NCI-H1417 treated with DMSO at 0.1 percent for 48 hours (cell line): ENCODE results near the gene WASL.
"Not testable (repeated sequence)": the region's sequence is repeated elsewhere in the genome, so short reads cannot be mapped to it uniquely, and the experiment has no call there.

Source experiments
- DNase-seq: peaks from one replicate; lab custom pipeline; 2025; lab: John Stamatoyannopoulos, UW

The WASL gene

DNA sequence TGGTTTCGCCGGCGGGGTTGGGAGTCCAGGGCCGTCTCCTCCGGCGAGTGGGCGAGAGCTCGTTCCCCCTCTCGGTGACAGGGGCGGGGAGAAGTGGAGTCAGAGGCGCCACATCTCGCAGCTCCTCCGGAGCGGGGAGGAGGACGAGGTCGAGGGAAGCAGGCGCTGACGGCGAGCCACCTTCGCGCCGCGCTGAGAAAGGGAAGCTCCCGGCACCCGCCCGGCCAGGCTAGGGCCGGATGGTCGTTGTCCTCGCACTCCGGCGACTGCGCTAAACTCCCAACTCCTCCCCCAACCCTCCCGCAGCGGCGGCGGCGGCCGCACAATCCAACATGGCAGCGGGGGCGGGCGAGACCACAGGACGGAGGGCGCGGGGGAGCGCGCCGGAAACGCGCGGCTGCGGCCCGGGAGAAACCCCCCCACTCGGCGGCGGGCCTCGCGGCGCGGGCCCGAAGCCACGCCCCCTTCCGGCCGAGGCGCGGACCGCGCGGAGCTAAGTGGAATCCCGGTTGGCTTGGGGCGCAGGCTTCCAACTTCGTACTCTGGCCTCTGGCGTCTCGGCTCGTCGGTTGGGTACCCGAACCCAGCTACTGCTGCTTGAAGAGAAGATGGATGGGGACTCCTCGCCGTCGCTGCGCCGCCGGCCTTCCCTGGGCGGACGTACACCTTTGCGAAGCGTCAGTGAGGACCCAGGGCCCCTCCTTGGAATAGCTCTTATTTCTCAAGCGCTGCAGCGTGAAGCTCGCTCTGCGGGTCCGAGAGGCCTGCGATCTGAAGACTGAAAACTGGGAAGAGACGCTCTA lies at the start of gene WASL:
Gene WASL, minus strand, starts transcription at position 270 of the 803 bp plus-strand sequence. Its CDS starts 269 bp downstream, at position 1.
- peak; percentile 82 for DNase-seq

DNA sequence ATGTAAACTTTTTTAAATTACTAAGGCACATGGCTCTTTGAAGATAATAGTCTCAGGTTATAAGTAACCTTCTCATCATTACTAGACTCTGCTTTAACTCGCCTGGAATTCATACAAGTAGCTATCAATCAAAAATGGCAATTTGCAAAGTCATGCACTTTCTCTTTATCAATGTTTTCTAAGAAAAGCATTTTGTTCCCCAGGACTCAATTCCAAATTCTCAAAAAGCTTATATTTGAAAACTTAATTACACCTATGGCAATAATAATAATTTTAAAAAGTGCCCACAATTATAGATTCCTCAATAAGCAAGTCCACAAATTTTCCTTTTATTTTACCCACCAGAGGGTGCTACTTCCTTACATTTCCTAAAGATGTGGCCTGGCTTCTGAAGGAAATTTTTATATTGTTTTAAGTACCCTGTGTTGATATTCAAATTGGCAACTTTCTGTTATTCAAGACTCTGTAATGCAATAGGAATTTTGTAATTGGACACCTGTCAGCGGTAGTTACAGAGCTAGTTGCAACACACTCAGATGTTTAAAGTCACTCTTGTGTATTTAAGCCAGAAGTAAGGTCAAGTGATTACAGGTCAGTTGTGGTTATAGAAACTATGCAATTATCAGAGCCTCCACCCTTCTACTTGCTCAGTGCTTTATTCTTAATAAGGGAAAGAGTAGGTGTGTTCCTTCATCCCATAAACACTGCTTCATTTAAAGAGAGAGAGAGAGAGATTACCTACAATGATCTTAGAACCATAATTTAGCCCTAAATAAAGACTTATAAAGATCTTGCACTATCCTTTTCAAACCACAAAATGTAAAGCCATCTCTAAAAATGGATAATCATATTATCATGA lies 49.1 kb upstream of the WASL start:
- peak; percentile 52 for DNase-seq

DNA sequence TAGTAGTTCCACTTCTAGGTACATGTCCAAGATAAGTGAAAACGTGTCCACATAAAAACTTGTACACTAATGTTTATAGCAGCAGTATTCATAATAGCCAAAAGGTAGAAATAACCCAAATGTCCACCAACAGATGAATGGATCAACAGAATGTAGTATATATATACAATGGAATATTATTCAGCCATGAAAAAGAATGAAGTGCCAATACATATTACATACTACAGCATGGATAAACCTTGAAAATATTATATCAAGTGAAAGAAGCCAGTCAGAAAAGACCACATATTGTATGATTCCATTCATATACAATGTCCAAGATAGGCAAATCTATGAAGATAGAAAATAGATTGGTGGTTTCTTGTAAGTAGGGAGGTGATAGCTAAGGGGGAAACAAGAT lies 47.8 kb upstream of the WASL start:
- DNase-seq = no peak

DNA sequence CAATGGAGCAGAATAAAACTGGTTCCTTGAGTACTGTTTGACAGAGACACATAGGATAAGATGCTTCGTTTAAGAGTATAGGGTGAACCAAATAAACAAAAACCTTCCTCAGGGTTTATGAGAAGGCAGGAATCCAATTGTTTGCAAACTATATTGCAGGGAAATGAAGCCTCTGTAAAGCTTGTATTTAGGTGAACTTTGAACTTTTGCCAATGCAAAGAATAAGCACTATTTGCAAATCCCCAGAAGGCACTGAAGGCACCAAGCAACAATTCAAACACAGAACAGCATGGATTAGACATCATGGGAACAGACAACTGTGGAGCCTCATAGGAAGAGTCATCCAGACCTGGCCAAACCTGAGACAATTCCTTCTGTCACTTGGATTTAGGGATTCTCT lies 47.1 kb upstream of the WASL start:
- DNase-seq = no peak

DNA sequence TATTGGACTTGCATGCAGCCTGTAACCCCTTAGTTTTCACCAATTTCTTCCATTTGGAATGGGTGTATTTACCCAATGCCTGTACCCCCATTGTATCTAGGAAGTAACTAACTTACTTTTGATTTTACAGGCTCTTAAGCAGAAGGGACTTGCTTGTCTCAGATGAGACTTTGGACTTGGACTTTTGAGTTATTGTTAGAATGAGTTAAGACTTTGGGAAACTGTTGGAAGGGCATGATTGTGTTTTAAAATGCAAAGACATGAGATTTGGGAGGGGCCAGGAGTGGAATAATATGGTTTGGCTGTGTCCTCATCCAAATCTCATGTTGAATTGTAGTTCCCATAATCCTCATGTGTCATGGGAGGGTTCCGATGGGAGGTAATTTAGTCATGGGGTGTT lies 46.3 kb upstream of the WASL start:
- not testable (repeated sequence) for DNase-seq

DNA sequence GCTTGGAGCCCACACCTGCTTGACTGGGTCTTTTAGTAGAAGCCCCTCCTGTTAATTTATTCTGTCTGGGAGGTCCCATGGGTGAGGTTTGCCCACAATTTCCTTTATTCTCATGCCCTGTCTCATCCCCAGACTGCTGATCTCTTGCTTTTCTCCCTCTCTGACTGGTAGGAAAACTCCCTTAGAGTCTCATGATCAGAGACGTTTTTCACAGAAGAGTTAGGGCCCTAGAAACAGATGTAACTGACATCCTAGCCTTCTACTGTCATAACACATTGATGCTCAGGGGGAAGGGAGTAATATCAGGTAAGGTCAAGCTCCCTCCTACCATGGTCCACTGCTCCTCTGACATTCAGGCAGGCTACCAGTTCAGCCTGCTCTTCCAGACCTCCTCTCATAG lies 43.7 kb upstream of the WASL start:
- no peak for DNase-seq

DNA sequence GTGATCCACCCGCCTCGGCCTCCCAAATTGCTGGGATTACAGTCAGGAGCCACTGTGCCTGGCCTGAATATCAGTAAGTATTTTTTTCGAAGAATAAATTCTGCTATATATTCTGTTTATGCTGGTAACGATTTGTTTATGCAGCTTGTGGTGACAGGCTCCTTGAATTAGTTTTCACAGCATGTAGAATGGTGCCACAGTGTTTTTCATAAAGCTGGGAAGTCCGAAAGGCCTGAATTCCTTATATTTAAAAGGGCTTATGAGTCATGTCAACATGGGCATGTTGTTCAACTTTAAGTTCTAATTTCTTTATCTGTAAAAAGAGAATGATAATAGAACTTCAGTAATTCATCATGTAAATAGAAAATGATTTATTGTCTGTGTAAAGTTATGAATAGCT lies 42.2 kb upstream of the WASL start:
- no peak for DNase-seq

DNA sequence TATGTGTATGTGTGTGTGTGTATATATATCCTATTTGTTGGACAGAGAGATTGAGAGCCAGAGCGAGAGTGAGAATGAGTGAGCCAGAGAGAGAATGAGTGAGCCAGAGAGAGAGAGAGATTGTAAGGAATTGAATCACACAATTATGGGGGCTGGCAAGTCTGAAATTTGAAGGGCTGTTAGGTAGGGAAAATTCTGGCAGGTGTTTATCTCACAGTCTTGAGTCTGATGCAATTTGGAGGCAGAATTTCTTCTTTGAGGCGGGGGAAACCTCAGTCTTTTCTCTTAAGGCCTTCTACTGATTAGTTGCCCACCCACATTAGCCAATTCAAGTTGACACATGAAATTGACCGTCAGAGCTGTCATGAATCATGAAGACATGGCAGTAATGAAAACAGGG lies 41.0 kb upstream of the WASL start:
- DNase-seq = no peak

DNA sequence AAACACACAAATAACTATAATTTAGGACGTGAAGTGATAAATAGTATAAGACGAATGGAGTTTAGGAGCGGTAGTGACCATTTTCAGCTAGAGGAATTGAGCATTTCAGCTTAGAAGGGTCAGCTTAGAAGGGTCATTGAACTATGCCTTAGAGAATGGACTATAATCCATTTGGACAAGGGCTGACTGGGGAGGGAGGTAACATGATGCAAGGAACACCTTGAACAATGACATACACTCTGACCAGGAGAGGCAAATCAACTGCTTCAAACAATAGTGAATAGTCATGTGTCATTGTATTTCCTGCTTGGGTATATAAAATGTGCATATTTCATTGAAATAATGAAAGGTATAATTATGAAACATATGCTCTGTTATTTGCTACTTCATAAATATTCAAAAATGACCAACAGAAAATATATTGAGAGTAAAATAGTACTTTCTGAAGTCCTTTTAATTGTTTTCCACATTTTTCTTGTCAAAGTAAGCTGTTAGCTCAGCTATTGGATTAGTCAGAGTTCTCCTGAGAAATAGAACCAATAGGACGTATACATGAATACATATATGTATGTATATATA lies 40.5 kb upstream of the WASL start:
- DNase-seq = no peak

DNA sequence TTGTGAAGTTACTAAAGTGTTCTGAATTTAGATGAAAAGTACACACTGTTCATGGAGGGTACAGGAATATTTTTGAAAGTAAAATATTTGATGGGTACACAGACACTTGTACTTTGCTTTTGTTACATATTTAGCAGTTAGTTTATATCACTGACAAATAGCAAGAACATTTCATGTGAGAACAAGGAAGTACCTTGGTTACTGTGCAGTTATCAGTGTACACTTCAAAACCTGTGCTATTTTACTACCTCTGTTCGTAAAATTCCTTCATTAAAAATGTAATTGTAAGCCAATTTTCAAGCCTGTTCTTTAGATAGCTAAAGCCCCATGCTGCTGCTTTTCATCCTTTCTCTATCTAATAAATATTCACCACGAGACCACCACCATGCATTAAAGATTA lies 39.8 kb upstream of the WASL start:
- no peak for DNase-seq

DNA sequence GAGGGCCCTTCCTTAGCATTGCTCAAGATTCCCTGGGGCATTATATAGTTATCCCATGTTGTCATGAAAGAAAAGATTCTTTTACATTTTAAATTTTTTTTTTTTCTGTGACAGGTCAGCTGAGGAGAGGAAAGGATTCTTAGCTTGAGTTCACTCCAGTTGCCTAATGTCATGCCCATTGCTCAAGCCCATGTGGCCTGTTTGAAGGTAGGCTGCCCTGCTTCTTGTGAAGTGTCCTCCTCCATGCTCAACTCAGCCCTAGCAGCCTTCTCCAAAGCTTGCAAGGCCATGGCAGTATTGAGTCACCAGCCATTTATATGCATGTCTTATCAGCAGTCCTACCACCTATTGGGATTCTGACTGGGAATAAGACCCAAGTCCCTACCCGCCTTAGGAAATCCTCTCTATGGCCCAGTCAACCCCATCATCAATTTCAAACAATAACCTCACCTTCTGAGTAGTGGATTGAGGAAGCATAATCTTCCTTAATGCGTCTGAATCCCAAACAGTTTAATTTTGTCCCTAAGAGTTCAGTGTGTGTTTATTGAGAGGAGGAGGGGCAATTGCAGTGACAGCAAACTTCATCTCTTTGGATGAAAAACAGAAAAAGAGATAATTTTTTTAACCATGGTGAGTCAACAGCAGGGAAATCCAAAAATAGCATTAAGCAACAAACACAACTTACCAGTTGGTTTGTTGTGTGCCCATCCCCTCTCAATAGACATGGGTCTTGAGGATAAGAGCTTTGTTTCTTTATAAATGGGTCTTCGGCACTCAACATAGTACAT lies 38.6 kb upstream of the WASL start:
- no peak for DNase-seq

DNA sequence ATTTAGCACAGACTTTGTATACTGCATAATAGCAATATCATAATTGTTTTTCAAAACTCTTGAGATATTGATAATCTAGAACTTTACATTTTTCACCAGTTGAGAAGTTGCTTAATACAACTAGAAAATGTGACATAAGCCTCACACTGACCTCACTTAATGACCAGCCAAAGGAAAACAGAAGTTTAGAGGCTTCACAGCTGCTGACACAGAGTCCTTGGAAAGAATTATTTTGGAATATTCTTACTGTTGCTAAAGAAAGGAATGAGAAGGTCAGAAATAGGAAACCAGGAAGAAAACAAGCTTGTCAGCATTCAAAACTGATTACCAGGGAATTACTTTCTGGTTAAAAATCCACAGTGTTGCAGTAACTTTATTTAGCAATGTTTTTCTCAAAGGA lies 35.5 kb upstream of the WASL start:
- DNase-seq = no peak

DNA sequence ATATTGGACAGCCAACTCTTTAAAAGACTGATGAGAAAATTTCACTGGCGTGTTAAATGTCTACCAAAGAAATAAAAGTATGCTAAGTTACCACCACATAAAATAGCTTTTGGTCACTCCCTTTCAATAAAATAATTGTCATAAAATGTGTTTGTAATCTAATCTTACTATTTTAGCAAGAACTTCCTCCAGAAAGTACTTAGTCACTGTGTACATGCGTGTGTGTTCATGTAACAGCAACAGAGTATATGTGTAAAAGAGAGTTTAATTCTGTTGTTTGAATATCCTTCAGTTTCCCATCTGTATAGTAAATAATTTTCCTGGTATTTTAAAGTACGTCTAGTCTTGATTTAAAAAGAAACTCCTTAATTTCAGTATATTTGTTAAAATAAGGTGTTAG lies 35.0 kb upstream of the WASL start:
- DNase-seq = no peak

DNA sequence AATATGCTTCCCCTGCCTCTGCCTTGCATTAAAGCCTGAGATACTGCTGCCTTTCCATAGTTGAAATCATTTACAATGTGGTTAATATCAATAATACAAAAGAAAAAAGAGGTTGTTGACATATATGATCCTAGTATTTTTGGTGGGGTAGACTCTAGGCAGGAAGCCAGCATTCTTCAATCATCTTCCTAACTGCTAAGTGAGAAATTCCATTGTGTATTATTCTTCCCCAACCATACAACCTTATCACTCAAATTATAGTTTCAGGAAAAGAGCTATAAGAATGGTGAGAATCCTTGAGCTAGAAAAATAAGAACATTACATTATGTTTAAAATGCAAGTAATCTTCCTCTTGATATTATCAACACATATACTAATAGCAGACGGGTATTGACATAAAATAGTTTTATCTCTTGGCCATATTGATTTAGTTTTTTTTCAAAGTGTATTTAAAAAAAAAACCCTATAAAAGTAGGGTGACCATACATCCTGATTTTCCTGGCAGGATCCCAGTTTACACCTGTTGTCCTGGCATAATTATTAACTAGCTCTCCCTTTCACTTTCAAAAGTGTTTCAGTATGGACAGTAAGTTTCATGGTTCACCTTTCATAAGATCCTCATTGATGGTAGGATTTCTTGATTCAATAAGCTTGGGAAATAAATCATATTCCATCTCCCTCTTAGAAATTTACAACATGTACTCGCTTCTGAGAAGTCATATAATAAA lies 33.4 kb upstream of the WASL start:
- no peak for DNase-seq

DNA sequence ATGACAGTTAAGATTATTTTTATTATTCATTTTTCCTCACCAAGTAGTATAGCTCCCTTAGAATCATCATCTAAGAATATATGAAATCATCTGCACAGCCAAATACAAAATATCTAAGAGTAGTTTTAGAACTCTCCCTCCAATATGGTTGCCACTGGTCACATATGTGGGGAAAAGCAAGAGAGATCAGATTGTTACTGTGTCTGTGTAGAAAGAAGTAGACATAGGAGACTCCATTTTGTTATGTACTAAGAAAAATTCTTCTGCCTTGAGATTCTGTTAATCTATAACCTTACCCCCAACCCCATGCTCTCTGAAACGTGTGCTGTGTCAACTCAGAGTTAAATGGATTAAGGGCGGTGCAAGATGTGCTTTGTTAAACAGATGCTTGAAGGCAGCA lies 31.7 kb upstream of the WASL start:
- not testable (repeated sequence) for DNase-seq

DNA sequence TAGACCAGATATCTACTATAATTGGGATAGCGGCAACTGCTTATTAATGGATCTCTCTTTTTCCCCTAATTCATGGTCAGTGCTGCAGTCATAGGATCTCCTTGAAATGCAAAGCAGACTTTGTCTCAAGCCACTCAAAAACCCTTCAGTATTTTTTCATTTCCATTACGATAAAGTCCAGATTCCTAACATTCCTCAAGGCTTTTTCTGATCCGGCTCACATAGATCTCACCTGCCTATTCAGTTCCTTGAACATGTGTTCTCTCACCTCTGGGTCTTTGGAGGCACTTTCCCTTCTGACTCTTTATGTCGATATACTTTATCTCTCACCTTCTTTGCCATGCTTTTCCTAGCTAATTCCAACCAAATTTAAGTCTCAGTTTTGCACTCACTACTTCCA lies 25.7 kb upstream of the WASL start:
- no peak for DNase-seq

DNA sequence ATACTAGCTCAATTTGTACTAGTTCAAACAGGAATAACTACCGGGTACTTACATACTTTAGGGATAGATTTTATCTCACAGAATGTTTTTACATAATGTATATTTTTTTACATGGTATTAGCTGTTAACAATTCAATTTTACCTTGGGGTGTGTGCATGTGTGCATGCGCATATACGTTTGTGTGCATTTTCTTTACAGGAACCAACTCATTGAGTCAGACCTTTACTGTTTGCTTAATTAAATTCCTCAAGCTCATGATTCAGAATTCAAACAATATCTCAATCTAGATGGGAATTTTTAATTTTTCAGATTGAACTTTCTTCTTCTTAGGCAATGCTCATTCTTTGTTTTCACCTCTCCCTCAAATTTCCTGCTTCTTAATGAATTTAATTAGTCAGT lies 24.7 kb upstream of the WASL start:
- DNase-seq = no peak

DNA sequence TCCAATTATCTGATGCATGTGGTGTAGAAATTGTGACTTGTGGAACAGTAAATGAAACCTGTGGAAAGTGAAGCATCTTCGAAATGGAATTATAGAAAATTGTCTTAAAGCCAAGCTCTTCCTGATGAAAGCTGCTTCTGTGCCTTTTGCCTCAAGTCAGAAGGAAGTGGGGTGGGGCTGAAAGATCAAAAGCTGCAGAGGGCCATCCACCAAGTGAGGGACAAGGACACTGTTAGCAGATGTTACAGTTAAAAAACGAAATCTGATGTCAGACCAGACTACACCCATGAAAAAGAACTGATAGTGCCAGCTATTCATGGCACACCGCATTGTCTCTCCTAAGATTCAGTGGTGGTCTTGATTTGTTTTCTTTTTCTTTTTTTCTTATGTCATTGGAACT lies 23.8 kb upstream of the WASL start:
- no peak for DNase-seq

DNA sequence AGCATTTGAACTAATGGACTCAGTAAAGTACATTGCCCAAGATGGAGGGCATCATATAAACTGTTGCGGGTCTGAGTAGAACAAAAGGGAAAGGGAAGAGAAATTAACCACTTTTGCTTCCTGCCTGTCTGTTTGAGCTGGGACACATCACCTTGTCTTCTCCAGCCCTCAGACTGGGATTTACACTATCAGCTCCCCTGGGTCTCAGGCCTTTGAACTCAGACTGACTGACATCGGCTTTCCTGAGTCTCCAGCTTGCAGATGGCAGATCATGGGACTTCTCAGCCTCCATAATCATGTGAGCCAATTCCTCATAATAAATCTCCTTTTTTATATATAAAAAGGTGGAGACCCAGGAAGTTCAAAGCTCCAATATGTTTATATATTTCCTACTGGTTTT lies 23.0 kb upstream of the WASL start:
- DNase-seq = no peak

DNA sequence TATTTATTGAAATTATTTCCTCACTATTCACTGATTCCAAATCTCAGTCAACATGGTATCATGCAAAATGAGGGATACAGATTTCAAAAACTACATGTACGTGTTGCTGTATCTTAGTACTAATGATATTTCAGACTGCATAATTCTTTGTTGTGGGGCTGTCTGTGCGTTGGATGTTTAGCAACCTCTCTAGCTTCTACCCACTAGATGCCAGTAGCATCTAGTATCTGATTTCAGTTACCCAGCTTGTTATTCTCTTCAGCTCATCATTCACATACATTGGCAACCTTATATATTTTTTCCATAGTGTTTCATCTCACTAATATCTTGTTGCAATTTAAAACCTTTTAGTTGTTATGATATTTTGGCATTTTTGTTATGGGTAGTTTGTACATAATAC lies 22.5 kb upstream of the WASL start:
- DNase-seq = no peak

DNA sequence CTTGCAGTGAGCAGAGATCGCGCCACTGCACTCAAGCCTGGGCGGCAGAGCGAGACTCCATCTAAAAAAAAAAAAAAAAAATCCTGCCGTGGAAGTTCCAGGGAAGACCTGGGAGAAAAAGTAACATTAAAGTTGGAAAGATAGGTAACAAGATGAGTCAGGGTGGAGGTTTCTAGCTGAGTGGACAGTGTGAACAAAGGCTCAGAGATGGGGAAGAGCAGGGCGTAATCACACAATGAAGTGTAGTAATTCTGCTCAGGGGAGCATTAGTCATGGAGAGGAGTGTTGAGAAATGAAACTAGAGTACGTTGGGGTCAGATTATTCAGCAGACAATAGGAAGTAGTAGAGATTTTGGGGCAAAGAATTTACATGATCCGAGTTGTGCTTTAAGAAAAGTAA lies 21.6 kb upstream of the WASL start:
- no peak for DNase-seq

DNA sequence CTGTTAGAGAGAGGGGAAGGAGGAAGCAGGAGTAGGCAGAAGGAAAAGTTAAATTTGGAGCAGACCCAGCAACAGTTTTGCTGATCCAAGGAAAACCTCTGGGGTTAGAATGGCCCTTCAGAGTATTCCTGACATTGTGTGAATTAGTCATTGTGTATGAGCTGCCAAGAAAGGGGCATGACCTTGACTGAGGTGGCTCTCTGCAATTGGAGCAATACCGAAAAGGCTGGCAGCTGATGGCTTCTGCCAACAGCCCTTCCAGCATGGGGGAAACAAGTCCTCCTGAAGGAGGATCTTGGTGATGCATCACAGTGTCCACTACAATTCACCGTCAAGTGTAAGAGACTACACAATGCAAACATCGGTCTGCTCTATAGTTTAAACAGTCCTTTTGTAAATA lies 20.6 kb upstream of the WASL start:
- no peak for DNase-seq
